Gastroesophageal sphincter (tissue), 4 donors: Measurements from ENCODE around the gene PRKN. TPM values are rescaled to one million over a fixed set of nuclear protein-coding genes. Genes with fewer than 3 reads are reported as not detected.

Experiments
- ATAC-seq: fragments of 150-250 bp; one replicate; pipeline ENCODE4 v1.9.1; 2016; ENCODE audit warnings: mild to moderate bottlenecking, moderate library complexity
- H3K27ac ChIP-seq, 4 donors: fragments of 200-600 bp; sonication (generic) in 3 of 4; 1 replicate in 3 of 4; 2 replicates in 1 of 4; pipeline ENCODE4 v1.5.1; 2016 to 2019
- H3K27me3 ChIP-seq: fragments of 200-600 bp; sonication (generic); one replicate; pipeline ENCODE4 v1.5.1; 2019
- H3K36me3 ChIP-seq, 2 donors: fragments of 200-600 bp; sonication (generic); one replicate each; pipeline ENCODE4 v1.5.1; 2019; ENCODE audit warnings: control low read depth in 1 of 2
- H3K4me1 ChIP-seq, 3 donors: fragments of 200-600 bp; sonication (generic); 1 replicate in 2 of 3; 2 replicates in 1 of 3; pipeline ENCODE4 v1.5.1; 2016 to 2019; ENCODE audit warnings: control low read depth in 2 of 3
- H3K4me3 ChIP-seq, 2 donors: fragments of 200-600 bp; sonication (generic); one replicate each; pipeline ENCODE4 v1.5.1; 2019; ENCODE audit warnings: mild to moderate bottlenecking in 1 of 2, moderate library complexity in 1 of 2
- H3K9me3 ChIP-seq, 3 donors: fragments of 200-600 bp; sonication (generic); one replicate each; pipeline ENCODE4 v1.5.1; 2017 to 2019; ENCODE audit warnings: control low read depth in 2 of 3
- EP300 ChIP-seq: sonication (generic); formaldehyde crosslinking; IDR thresholded peaks from one replicate; pipeline ENCODE4 v1.6.1; 2017; ENCODE audit warnings: antibody characterized with exemption, mild to moderate bottlenecking
- POLR2A ChIP-seq, 2 donors: fragments of 450-650 bp; IDR thresholded peaks; one replicate each; pipeline ENCODE4 v1.6.1; 2017; ENCODE audit warnings: antibody characterized with exemption in 2 of 2, mild to moderate bottlenecking in 2 of 2, moderate library complexity in 1 of 2
- POLR2AphosphoS5 ChIP-seq: sonication (generic); formaldehyde crosslinking; IDR thresholded peaks from one replicate; pipeline ENCODE4 v1.6.1; 2017; ENCODE audit warnings: antibody characterized with exemption
- WGBS, 2 donors: methylation state at CpG; one replicate each; pipeline ENCODE4 v1.1.5; 2018; ENCODE audit warnings: low coverage in 1 of 2; 5-methylcytosine and 5-hydroxymethylcytosine counted together
- total RNA-seq, 4 donors: library from RNA; depleted of rRNA; stranded (reverse); fragments of >200 nt; gene quantifications; one replicate each; pipeline ENCODE4 v1.1.0, GENCODE V29; 2016
- TF ChIP-seq, protein P1 (sequence below), 4 experiments: fragments of 200-600 bp in 2 of 4; fragments of 450-650 bp in 2 of 4; sonication (generic) in 1 of 4; IDR thresholded peaks; one replicate each; pipeline ENCODE4 v1.5.1; 2017 to 2019; ENCODE audit warnings: antibody characterized with exemption in 4 of 4, mild to moderate bottlenecking in 2 of 4, moderate library complexity in 2 of 4

The PRKN gene
- total RNA-seq, 4 donors from 2014 or later: 8.4 to 58.6 (median 25.8) TPM

DNA sequence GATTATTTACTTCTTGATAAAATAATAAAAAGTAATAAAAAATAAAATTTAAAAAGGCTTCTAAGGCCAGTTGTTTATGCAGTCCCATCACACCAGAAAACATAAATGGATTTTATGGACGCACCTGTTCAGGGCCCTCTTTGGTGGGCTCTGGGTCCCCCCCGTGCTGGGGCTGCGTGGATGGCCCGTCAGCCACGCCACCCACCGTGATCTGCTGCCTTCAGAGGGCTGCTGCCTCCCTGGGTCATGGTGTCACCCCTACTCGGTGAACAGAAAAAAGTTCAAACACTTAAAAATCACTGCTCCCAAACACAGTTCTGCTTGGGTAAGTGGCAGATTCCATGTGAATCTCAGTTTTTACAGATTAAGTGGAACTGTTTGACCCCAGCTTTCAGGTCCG lies 1006.1 kb downstream of the PRKN start:
- Histone ChIP-seq H3K9me3 (no peaks in the 10 kb centered on the region), H3K27me3 (no peaks in the 10 kb centered on the region), H3K4me1 (no peaks in the 10 kb centered on the region), H3K27ac (no peak overlapping the region), H3K36me3 (no peaks in the 10 kb centered on the region), H3K4me3 (no peak overlapping the region)
- no peak for ATAC-seq
- 78% methylated on average over 5 to 8 of the region's 8 CpGs for WGBS, 2 donors
- no peak for TF ChIP-seq POLR2AphosphoS5

DNA sequence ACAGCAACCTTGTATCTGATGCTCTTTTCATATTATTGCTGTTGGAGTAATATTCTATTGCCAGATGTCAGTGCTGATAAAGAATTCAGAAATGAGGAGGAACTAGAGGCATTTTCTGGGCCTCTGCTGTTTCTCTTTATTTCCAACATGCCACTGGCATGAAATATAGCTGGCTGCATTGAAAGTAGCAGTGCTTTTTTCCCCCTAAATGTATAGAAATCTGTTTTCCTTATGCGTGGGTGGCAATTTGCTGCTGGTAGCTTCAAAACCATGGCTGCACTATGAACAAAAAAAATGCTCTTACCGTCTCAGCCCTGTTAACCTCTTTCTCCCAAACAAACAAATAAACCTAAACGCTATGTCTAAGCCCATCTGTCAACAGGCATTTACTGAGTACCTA lies 1011.4 kb downstream of the PRKN start:
- WGBS, 2 donors: 58 to 71% methylated on average over 3 of the region's 3 CpGs
- H3K9me3 ChIP-seq: no peaks in the 10 kb centered on the region
- no peak overlapping the region for H3K27ac ChIP-seq
- H3K36me3 ChIP-seq: no peaks in the 10 kb centered on the region
- H3K4me3 ChIP-seq: no peak overlapping the region
- no peak for ATAC-seq
- H3K27me3 ChIP-seq: no peaks in the 10 kb centered on the region
- no peak for TF ChIP-seq POLR2AphosphoS5
- TF ChIP-seq EP300: no peak
- TF ChIP-seq, protein P1, sequence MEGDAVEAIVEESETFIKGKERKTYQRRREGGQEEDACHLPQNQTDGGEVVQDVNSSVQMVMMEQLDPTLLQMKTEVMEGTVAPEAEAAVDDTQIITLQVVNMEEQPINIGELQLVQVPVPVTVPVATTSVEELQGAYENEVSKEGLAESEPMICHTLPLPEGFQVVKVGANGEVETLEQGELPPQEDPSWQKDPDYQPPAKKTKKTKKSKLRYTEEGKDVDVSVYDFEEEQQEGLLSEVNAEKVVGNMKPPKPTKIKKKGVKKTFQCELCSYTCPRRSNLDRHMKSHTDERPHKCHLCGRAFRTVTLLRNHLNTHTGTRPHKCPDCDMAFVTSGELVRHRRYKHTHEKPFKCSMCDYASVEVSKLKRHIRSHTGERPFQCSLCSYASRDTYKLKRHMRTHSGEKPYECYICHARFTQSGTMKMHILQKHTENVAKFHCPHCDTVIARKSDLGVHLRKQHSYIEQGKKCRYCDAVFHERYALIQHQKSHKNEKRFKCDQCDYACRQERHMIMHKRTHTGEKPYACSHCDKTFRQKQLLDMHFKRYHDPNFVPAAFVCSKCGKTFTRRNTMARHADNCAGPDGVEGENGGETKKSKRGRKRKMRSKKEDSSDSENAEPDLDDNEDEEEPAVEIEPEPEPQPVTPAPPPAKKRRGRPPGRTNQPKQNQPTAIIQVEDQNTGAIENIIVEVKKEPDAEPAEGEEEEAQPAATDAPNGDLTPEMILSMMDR (IDR thresholded peaks at IDR 0.05): no peak
- no peak for TF ChIP-seq POLR2A (IDR thresholded peaks at IDR 0.05)
- no peaks in the 10 kb centered on the region for H3K4me1 ChIP-seq

DNA sequence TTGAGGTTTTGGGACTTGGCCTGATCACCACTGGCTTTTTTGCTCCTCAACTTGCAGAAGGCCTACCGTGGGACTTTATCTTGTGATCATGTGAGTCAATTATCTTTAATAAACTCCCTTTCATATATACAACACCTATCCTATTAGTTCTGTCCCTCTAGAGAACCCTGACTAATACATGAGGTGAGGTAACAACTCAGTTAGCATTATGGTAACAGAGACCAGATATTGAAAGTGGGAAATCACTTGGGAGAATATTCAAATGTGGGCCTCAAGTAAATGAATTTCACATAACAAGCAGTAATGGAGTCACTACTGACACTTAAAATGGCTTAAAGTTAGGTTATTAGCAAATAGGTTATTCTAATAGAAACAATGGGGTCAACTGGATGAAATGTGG lies 1015.6 kb downstream of the PRKN start:
- no peaks in the 10 kb centered on the region for H3K9me3 ChIP-seq
- no peaks in the 10 kb centered on the region for H3K4me1 ChIP-seq
- H3K36me3 ChIP-seq: no peaks in the 10 kb centered on the region
- no peak overlapping the region for H3K4me3 ChIP-seq
- no peak overlapping the region for H3K27ac ChIP-seq
- TF ChIP-seq EP300 (no peak), POLR2A (IDR thresholded peaks at IDR 0.05) (no peak), POLR2AphosphoS5 (no peak)
- TF ChIP-seq, protein P1 (IDR thresholded peaks at IDR 0.05): no peak
- no peak for ATAC-seq
- WGBS, 2 donors: 71% methylated on average over 1 of the region's 1 CpG; no CpG with 5 or more reads in 1 of the 2 donors
- H3K27me3 ChIP-seq: no peaks in the 10 kb centered on the region

DNA sequence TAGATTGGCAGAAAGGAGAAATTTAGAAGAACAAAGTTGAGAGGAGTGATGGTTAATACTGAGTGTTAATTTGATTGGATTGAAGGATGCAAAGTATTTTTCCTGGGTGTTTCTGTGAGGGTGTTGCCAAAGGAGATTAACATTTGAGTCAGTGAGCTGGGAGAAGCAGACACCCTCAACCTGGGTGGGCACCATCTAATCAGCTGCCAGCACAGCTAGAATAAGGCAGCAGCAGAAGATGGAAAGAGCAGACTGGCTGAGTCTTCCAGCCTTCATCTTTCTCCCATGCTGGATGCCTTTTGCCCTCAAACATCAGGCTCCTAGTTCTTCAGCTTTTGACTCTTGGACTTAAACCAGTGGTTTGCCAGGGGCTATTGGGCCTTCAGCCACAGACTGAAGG lies 1016.1 kb downstream of the PRKN start:
- Histone ChIP-seq H3K4me1 (no peaks in the 10 kb centered on the region), H3K36me3 (no peaks in the 10 kb centered on the region), H3K27me3 (no peaks in the 10 kb centered on the region), H3K27ac (no peak overlapping the region), H3K4me3 (no peak overlapping the region), H3K9me3 (no peaks in the 10 kb centered on the region)
- no peak for ATAC-seq
- TF ChIP-seq EP300 (no peak), POLR2A (IDR thresholded peaks at IDR 0.05) (no peak), POLR2AphosphoS5 (no peak)
- TF ChIP-seq, protein P1 (IDR thresholded peaks at IDR 0.05): no peak

DNA sequence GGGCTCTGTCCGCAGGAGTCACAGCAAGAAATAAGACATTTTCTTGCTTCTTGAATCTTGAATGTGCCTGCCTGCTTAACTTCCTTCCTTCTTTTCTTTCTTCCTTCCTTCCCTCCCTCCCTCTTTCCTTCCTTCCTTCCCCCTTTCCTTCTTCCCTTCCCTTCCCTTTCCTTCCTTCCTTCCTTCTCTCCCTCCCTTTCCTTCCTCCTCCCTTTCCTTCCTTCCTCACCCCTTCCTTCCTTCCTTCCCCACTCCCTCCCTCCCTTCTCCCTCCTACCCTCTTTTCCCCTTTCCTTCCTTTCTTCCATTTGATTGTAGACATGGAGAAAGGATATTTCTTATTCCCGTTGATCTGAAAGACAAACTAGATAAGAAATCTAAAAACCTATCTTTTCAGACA lies 1016.9 kb downstream of the PRKN start:
- 60 to 73% methylated on average over 1 to 2 of the region's 2 CpGs for WGBS, 2 donors
- Histone ChIP-seq H3K4me3 (no peak overlapping the region), H3K27me3 (no peaks in the 10 kb centered on the region), H3K36me3 (no peaks in the 10 kb centered on the region), H3K27ac (no peak overlapping the region), H3K9me3 (no peaks in the 10 kb centered on the region), H3K4me1 (no peaks in the 10 kb centered on the region)
- no peak for ATAC-seq
- TF ChIP-seq POLR2A (IDR thresholded peaks at IDR 0.05): no peak
- TF ChIP-seq EP300: no peak
- no peak for TF ChIP-seq POLR2AphosphoS5
- TF ChIP-seq, protein P1 (IDR thresholded peaks at IDR 0.05): no peak
